ENCODE results near the gene PPP2R5D. TPM values are rescaled to one million over a fixed set of nuclear protein-coding genes. Genes with fewer than 3 reads are reported as not detected.
A peak's percentile ranks its signal among the peaks of the same experiment; 100 is the strongest.
"Not testable (repeated sequence)": the region's sequence is repeated elsewhere in the genome, so short reads cannot be mapped to it uniquely, and the experiment has no call there.

Gene PPP2R5D
- total RNA-seq, 1 donor from 2014 or later: 26.8 TPM

DNA sequence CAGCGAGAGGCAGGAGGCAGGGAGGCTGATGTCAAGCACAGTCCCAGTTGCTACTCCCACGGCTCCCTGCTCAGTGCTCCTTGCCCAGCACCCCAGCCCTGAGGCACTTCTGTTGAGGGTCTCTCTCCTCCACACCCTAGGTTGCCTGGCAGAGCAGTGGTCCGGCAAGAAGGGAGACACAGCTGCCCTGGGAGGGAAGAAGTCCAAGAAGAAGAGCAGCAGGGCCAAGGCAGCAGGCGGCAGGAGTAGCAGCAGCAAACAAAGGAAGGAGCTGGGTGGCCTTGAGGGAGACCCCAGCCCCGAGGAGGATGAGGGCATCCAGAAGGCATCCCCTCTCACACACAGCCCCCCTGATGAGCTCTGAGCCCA is 46.0 kb upstream of the PPP2R5D start:
- CTCF ChIA-PET: no interaction called here
- Mint-ChIP-seq H3K27ac (no peak overlapping the region), H3K4me3 (no peak overlapping the region), H3K27me3 (no peaks in the 10 kb centered on the region), H3K9me3 (no peaks in the 10 kb centered on the region), H3K36me3 (ENCODE audit: low read depth) (peaks cover 88% of the 10 kb centered on the region), H3K4me1 (peaks cover 35% of the 10 kb centered on the region)
- ATAC-seq (ENCODE audit: low read depth) (no peak), DNase-seq (no peak)
- TF ChIP-seq, protein P1, sequence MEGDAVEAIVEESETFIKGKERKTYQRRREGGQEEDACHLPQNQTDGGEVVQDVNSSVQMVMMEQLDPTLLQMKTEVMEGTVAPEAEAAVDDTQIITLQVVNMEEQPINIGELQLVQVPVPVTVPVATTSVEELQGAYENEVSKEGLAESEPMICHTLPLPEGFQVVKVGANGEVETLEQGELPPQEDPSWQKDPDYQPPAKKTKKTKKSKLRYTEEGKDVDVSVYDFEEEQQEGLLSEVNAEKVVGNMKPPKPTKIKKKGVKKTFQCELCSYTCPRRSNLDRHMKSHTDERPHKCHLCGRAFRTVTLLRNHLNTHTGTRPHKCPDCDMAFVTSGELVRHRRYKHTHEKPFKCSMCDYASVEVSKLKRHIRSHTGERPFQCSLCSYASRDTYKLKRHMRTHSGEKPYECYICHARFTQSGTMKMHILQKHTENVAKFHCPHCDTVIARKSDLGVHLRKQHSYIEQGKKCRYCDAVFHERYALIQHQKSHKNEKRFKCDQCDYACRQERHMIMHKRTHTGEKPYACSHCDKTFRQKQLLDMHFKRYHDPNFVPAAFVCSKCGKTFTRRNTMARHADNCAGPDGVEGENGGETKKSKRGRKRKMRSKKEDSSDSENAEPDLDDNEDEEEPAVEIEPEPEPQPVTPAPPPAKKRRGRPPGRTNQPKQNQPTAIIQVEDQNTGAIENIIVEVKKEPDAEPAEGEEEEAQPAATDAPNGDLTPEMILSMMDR (IDR thresholded peaks at IDR 0.05): no peak
- intact Hi-C loops (cut with micrococcal nuclease): no loop called here
- POLR2A ChIA-PET: interaction anchor here (0.8 to 3.1 kb wide), 2 partner anchors 9 to 43 kb away, joined by 3 to 23 read pairs; partner anchors contain the start of gene CNPY3

DNA sequence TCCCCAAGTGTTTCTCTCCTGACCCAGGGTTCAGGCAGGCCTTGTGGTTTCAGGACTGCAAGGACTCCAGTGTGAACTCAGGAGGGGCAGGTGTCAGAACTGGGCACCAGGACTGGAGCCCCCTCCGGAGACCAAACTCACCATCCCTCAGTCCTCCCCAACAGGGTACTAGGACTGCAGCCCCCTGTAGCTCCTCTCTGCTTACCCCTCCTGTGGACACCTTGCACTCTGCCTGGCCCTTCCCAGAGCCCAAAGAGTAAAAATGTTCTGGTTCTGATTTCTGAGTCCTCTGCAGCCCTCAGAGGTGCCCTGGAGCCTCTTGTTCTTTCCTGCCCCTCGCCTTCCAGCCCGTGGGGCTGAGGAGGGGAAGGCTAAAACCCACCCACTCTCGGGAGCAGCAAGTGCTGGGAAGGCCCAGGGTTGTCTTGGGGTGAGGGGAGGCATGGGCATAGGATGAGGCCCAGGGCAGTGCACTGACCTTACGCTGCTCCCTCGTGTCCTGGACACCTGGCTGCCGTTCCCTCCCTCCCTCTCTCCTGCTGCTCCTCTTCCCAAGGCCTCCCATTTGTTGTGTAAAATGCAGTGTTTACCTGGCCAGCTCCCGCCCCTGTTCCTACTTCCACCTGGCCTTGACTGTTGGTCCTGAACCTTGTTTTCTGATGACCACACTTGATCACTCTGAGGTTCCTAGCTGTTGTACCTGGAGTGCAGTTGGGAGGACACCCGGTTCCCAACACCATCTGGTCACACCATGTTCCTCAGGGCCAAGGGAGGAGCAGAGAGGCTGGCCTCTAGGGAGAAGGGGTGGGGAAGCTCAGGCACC is 45.2 kb upstream of the PPP2R5D start:
- peaks cover 89% of the 10 kb centered on the region for H3K36me3 Mint-ChIP-seq (ENCODE audit: low read depth)
- intact Hi-C loops (cut with micrococcal nuclease): no loop called here
- ChIA-PET POLR2A (interaction anchor here (0.8 to 3.2 kb wide), 3 partner anchors 10 to 42 kb away, joined by 3 to 23 read pairs (median 12); partner anchors contain the start of genes CNPY3 and PEX6), CTCF (no interaction called here)
- H3K4me1 Mint-ChIP-seq: peaks cover 28% of the 10 kb centered on the region
- H3K4me3 Mint-ChIP-seq: no peak overlapping the region
- H3K27me3 Mint-ChIP-seq: no peaks in the 10 kb centered on the region
- no peak for ATAC-seq (ENCODE audit: low read depth)
- DNase-seq: no peak
- H3K27ac Mint-ChIP-seq: no peak overlapping the region
- no peaks in the 10 kb centered on the region for H3K9me3 Mint-ChIP-seq
- TF ChIP-seq, protein P1 (IDR thresholded peaks at IDR 0.05): no peak

DNA sequence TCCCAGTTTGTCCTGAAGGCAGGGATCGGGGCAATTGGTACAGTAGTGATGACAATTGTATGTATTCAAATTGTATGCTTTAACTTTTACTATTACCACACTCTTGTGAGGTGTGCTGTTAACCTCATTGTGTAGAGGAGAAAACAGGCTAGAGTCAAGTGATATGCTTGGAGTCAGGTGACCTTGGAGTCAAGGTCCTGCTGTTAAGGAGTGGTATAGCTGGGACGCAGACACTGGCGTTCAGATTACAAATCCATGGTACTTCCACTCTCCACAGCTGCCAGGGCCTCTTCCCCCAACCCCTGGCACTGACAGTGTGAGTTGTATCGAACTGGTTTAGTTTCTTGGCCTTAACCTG is 44.6 kb upstream of the PPP2R5D start:
- H3K4me3 Mint-ChIP-seq: no peak overlapping the region
- intact Hi-C loops (cut with micrococcal nuclease): no loop called here
- H3K27ac Mint-ChIP-seq: no peak overlapping the region
- ATAC-seq (ENCODE audit: low read depth) (no peak), DNase-seq (no peak)
- ChIA-PET CTCF (no interaction called here), POLR2A (interaction anchor here (1.3 to 3.2 kb wide), 3 partner anchors 10 to 40 kb away, joined by 4 to 23 read pairs (median 12); partner anchors contain the start of genes CNPY3 and PEX6)
- TF ChIP-seq, protein P1 (IDR thresholded peaks at IDR 0.05): no peak
- peaks cover 22% of the 10 kb centered on the region for H3K4me1 Mint-ChIP-seq
- no peaks in the 10 kb centered on the region for H3K27me3 Mint-ChIP-seq
- no peaks in the 10 kb centered on the region for H3K9me3 Mint-ChIP-seq
- peaks cover 89% of the 10 kb centered on the region for H3K36me3 Mint-ChIP-seq (ENCODE audit: low read depth)

DNA sequence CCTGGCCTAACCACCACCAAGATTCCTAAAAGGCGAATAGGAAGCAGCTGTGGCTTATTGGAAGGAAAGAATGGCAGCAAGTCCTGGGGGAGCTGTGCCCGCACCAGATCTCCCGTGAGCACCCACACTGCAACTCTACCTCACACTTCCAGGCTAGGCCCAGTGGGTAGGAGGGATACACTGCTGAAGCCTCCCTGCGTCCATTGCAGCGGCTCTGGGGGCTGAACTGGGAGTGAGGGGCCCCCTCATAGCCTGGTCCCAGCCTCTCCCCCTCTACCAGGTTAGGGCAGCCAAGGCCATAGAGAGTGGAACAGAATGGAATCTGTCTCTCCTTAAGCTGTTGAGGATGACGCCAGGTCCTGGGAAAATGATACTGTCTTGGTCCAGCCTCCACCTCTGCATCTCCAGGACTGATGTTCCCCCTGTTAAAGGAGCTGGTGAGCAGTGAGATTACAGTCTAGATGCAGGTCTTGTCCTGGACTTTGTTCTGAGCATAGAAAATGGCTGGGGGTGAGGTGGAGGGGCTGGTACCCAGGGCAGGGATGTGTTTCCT is 43.8 kb upstream of the PPP2R5D start:
- no peak for ATAC-seq (ENCODE audit: low read depth)
- Mint-ChIP-seq H3K4me1 (peaks cover 15% of the 10 kb centered on the region), H3K4me3 (no peak overlapping the region), H3K36me3 (ENCODE audit: low read depth) (peaks cover 88% of the 10 kb centered on the region), H3K9me3 (no peaks in the 10 kb centered on the region), H3K27ac (peak overlapping the region; percentile 24), H3K27me3 (no peaks in the 10 kb centered on the region)
- CTCF ChIA-PET: no interaction called here
- POLR2A ChIA-PET: interaction anchor here (1.0 to 3.2 kb wide), 5 partner anchors 11 to 576 kb away, joined by 3 to 23 read pairs (median 4); partner anchors contain the start of genes CNPY3, PEX6, POLR1C and YIPF3
- TF ChIP-seq, protein P1 (IDR thresholded peaks at IDR 0.05): no peak
- intact Hi-C loops (cut with micrococcal nuclease): no loop called here
- DNase-seq: no peak

DNA sequence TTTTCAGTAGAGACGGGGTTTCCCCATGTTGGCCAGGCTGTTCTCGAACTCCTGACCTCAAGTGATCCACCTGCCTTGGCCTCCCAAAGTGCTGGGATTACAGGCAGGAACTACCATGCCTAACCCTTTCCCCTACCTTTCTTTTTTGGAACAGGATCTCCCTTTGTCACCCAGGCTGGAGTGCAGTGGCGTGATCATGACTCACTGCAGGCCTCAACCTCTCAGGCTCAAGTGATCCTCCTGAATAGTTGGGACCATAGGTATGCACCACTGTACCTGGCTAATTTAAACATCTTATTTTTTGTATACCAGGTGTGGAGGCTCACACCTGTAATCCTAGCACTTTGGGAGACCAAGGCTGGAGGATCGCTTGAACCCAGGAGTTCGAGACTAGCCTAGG is 43.0 kb upstream of the PPP2R5D start:
- H3K36me3 Mint-ChIP-seq (ENCODE audit: low read depth): peaks cover 86% of the 10 kb centered on the region
- POLR2A ChIA-PET: interaction anchor here (0.7 to 3.2 kb wide), 5 partner anchors 12 to 62 kb away, joined by 3 to 23 read pairs (median 5); partner anchors contain the start of genes CNPY3 and PEX6
- CTCF ChIA-PET; H3K27me3 Mint-ChIP-seq; intact Hi-C loops (cut with micrococcal nuclease); H3K27ac Mint-ChIP-seq; DNase-seq; ATAC-seq (ENCODE audit: low read depth); H3K4me3 Mint-ChIP-seq; H3K4me1 Mint-ChIP-seq; H3K9me3 Mint-ChIP-seq: not testable (repeated sequence)

Measured in activated B cell treated with CpG ODN at 0.5 μM for 24 hours (primary cell).